Measurements from ENCODE around the gene H2AZ1.

The H2AZ1 gene

GRCh38 chr4:99947608-99948007 lies 2.5 kb downstream of the H2AZ1 start:
- POLR2A ChIA-PET: no interaction called here
- no peak for DNase-seq (ENCODE audit: low read depth, low spot score)
- CTCF ChIA-PET: interaction anchor here (1.3 to 2.6 kb wide), 8 partner anchors 8 to 1275 kb away, joined by 3 to 12 read pairs (median 7); partner anchors contain the start of genes LAMTOR3 and TRMT10A
- TF ChIP-seq CTCF (IDR thresholded peaks at IDR 0.05; ENCODE audit: insufficient read depth, low read length, missing control alignments): no peak
- no peak overlapping the region for H3K4me3 ChIP-seq (ENCODE audit: low read depth, low read length)

GRCh38 chr4:99947190-99947578 lies 2.9 kb downstream of the H2AZ1 start:
- DNase-seq (ENCODE audit: low read depth, low spot score): no peak
- CTCF ChIA-PET: interaction anchor here (1.1 to 2.6 kb wide), 9 partner anchors 11 to 1276 kb away, joined by 3 to 12 read pairs (median 4); partner anchors contain the start of genes LAMTOR3 and TRMT10A
- no peak for TF ChIP-seq CTCF (IDR thresholded peaks at IDR 0.05; ENCODE audit: insufficient read depth, low read length, missing control alignments)
- POLR2A ChIA-PET: no interaction called here
- peak overlapping the region; percentile 82 for H3K4me3 ChIP-seq (ENCODE audit: low read depth, low read length)

DNA sequence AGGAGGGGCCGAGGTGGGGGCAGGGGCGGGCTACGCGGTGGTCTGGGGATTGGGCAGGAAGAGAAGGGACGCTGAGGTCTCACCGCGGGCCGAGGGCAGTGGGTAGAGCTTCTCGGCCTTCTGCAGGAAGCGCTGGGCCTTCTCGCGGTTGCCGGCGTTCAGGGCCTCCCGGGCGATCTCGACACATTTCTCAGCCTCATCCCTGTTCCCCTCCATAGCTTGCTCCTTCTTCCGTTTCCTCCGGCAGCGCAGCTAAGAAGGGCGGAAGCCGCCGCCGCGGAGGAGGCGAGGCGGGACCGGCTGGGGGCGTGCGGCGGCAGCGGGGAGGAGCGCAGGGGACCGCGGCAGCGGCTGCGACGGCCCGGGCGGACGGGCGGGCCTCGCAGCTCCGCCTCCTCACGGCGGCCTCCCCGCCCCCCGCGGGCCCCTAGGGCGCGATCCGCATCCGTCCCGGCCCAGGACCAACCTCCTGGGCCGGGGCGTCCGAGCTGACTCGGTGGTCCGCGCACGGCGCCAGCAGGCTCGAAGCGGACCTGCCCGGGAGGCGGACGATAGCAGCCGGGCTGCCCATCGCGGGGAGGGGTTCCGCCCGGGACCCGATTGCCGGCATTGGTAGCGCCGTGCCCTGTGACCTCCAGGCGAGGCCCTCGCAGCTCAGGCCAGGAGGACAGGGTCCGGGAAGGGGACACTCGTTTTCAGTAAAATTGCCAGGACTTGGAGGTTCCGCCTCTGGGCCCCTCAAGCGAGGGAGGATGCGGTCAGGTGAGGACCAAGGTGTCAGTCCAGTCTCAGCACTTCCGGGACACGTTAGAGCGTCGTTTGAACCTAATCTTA lies 3.5 kb downstream of the H2AZ1 start, which contains the start of gene DNAJB14:
DNAJB14 (minus strand) TSS at position 263 of the 834 bp plus-strand sequence; CDS start at position 216, 47 bp downstream.
- DNase-seq (ENCODE audit: low read depth, low spot score): no peak
- no peak for TF ChIP-seq CTCF (IDR thresholded peaks at IDR 0.05; ENCODE audit: insufficient read depth, low read length, missing control alignments)
- peak within 1 kb of the TSS; percentile 82 for H3K4me3 ChIP-seq (ENCODE audit: low read depth, low read length)
- ChIA-PET CTCF (interaction anchor here (1.1 to 2.6 kb wide), 9 partner anchors 11 to 383 kb away, joined by 3 to 12 read pairs (median 5); partner anchors contain the start of genes LAMTOR3 and TRMT10A), POLR2A (no interaction called here)

- DNase-seq (ENCODE audit: low read depth, low spot score): no peak
- CTCF ChIA-PET: interaction anchor here (1.1 to 1.8 kb wide), 6 partner anchors 10 to 117 kb away, joined by 3 to 6 read pairs (median 4); no protein-coding TSS in a partner anchor
These were observed 4.2 kb downstream of the H2AZ1 start for GRCh38 chr4:99945718-99946355.

GRCh38 chr4:99943904-99944437 lies 6.1 kb downstream of the H2AZ1 start:
- no peak for DNase-seq (ENCODE audit: low read depth, low spot score)
- CTCF ChIA-PET: no interaction called here
- POLR2A ChIA-PET: no interaction called here
- no peak overlapping the region for H3K4me3 ChIP-seq (ENCODE audit: low read depth, low read length)
- TF ChIP-seq CTCF (IDR thresholded peaks at IDR 0.05; ENCODE audit: insufficient read depth, low read length, missing control alignments): no peak

More at GRCh38 chr4:99945718-99946355, 4.2 kb downstream of the H2AZ1 start:
- POLR2A ChIA-PET: no interaction called here
- no peak for TF ChIP-seq CTCF (IDR thresholded peaks at IDR 0.05; ENCODE audit: insufficient read depth, low read length, missing control alignments)
- peak overlapping the region; percentile 82 for H3K4me3 ChIP-seq (ENCODE audit: low read depth, low read length)

Data from AG04449 (cell line).